HEK293T (cell line): Measurements from ENCODE around the gene PLA2G2D.

Experiments
- BHLHE40 ChIP-seq: fragments of 450-650 bp; IDR thresholded peaks from 2 replicates; pipeline ENCODE4 v1.6.1; 2016; ENCODE audit warnings: mild to moderate bottlenecking, moderate library complexity, borderline replicate concordance
- FOXA1 ChIP-seq: fragments of 450-650 bp; IDR thresholded peaks from 2 replicates; pipeline ENCODE4 v1.6.1; 2016; ENCODE audit warnings: mild to moderate bottlenecking
- FOXK2 ChIP-seq: fragments of 450-650 bp; IDR thresholded peaks from 2 replicates; pipeline ENCODE4 v1.6.1; 2016; ENCODE audit warnings: mild to moderate bottlenecking
- LEF1 ChIP-seq: fragments of 450-650 bp; IDR thresholded peaks from 2 replicates; pipeline ENCODE4 v1.6.1; 2017; ENCODE audit warnings: mild to moderate bottlenecking, borderline replicate concordance
- NFRKB ChIP-seq: fragments of 450-650 bp; IDR thresholded peaks from 2 replicates; pipeline ENCODE4 v1.6.1; 2016; ENCODE audit warnings: mild to moderate bottlenecking, moderate library complexity
- SP1 ChIP-seq: fragments of 450-650 bp; IDR thresholded peaks from 2 replicates; pipeline ENCODE4 v1.6.1; 2017

GRCh38 chr1:20126041-20126805 lies 6.9 kb upstream of the PLA2G2D start:
- TF ChIP-seq SP1 (no peak), LEF1 (no peak), FOXA1 (no peak), FOXK2 (no peak), NFRKB (no peak), BHLHE40 (no peak)
